ENCODE results near the gene LYST. TPM values are rescaled to one million over a fixed set of nuclear protein-coding genes. Genes with fewer than 3 reads are reported as not detected.
"Not testable (repeated sequence)": the region's sequence is repeated elsewhere in the genome, so short reads cannot be mapped to it uniquely, and the experiment has no call there.

Gene LYST
- 100 to 1,000 TPM in 5 of 7 donors, 10 to 100 TPM in 2; 76.9 to 169 (median 109) TPM for total RNA-seq
- polyA plus RNA-seq = 10 to 100 TPM in 1 of 3 donors, 1 to 10 TPM in 2; 9.0 to 11.8 (median 9.9) TPM
- long read RNA-seq, donor 1, partial matches to known transcripts = 5 of 7 reads
- long read RNA-seq, donor 1, other reads (novel, unspliced or antisense) = 0 of 7 reads
- long read RNA-seq, donor 2, partial matches to known transcripts = 0 of 1 reads
- long read RNA-seq, donor 2, other reads (novel, unspliced or antisense) = 0 of 1 reads

GRCh38 chr1:235866205-235866912, at the start of gene LYST:
Gene LYST, minus strand, starts transcription at chr1:235866906. Its CDS starts 36,489 bp downstream, at chr1:235830417.
- TF ChIP-seq POLR2AphosphoS5 (IDR thresholded peaks at IDR 0.05) = peak; percentile 1 to 66 (median 38)
- TF ChIP-seq CTCF (IDR thresholded peaks at IDR 0.05 in 8 of 11, conservative IDR thresholded peaks at IDR 0.05 in 3 of 11) = peak in 7 of 11 experiments; percentile 6 to 57 (median 52)
- peak in 1 of 3 donors; percentile 5 for TF ChIP-seq POLR2A (IDR thresholded peaks at IDR 0.05)
- WGBS, 5 donors = 0 to 1% (median 0%) methylated on average over 41 to 71 of the region's 71 CpGs
- no peaks in the 10 kb centered on the region for H3K9me3 ChIP-seq
- peak within 1 kb of the TSS; percentile 81 to 98 (median 93) for H3K4me3 ChIP-seq
- no peaks in the 10 kb centered on the region for H3K27me3 ChIP-seq (replicated peaks in 1 of 7)
- DNase-seq = peak; percentile 93
- H3K4me1 ChIP-seq = peaks cover 15 to 79% (median 55%) of the 10 kb centered on the region in 6 donors
- H3K36me3 ChIP-seq = no peaks in the 10 kb centered on the region
- intact Hi-C loops (cut with DNase I; ENCODE audit: low total_unique reads) = no loop called here
- H3K27ac ChIP-seq = peak within 1 kb of the TSS; percentile 94 to 100 (median 98)

- H3K4me3 ChIP-seq; DNase-seq; intact Hi-C loops (cut with DNase I; ENCODE audit: low total_unique reads); H3K27me3 ChIP-seq (replicated peaks in 1 of 7); H3K27ac ChIP-seq; H3K36me3 ChIP-seq; H3K9me3 ChIP-seq: not testable (repeated sequence)
- peaks cover 7 to 45% (median 23%) of the 10 kb centered on the region in 6 donors for H3K4me1 ChIP-seq
- 94 to 98% (median 97%) methylated on average over 4 of the region's 4 CpGs for WGBS, 5 donors
Observed at GRCh38 chr1:235915489-235915888, 48.8 kb upstream of the LYST start.

GRCh38 chr1:235913311-235913710, 46.6 kb upstream of the LYST start:
- Histone ChIP-seq H3K4me1 (peaks cover 7 to 23% (median 17%) of the 10 kb centered on the region in 6 donors), H3K27ac (no peak overlapping the region), H3K9me3 (no peaks in the 10 kb centered on the region), H3K27me3 (replicated peaks in 1 of 7) (no peaks in the 10 kb centered on the region), H3K4me3 (no peak overlapping the region), H3K36me3 (no peaks in the 10 kb centered on the region)
- no peak for DNase-seq
- intact Hi-C loops (cut with DNase I; ENCODE audit: low total_unique reads) = no loop called here
- 93 to 100% (median 97%) methylated on average over 1 of the region's 1 CpG for WGBS, 5 donors
- TF ChIP-seq POLR2A (IDR thresholded peaks at IDR 0.05) (no peak), POLR2AphosphoS5 (IDR thresholded peaks at IDR 0.05) (no peak), CTCF (IDR thresholded peaks at IDR 0.05 in 8 of 11, conservative IDR thresholded peaks at IDR 0.05 in 3 of 11) (no peak)

- no peaks in the 10 kb centered on the region for H3K36me3 ChIP-seq
- peaks cover 0 to 9% (median 3%) of the 10 kb centered on the region in 6 donors for H3K4me1 ChIP-seq
- no peak overlapping the region for H3K4me3 ChIP-seq
- no peaks in the 10 kb centered on the region for H3K27me3 ChIP-seq (replicated peaks in 1 of 7)
- intact Hi-C loops (cut with DNase I; ENCODE audit: low total_unique reads) = no loop called here
- no peak for DNase-seq
- H3K27ac ChIP-seq = no peak overlapping the region
- TF ChIP-seq CTCF (IDR thresholded peaks at IDR 0.05 in 8 of 11, conservative IDR thresholded peaks at IDR 0.05 in 3 of 11) (no peak), POLR2AphosphoS5 (IDR thresholded peaks at IDR 0.05) (no peak), POLR2A (IDR thresholded peaks at IDR 0.05) (no peak)
- 84 to 92% (median 89%) methylated on average over 6 of the region's 6 CpGs for WGBS, 5 donors
- H3K9me3 ChIP-seq = no peaks in the 10 kb centered on the region
Observed at GRCh38 chr1:235911876-235912275, 45.2 kb upstream of the LYST start.

Measured in spleen (tissue), 13 donors.